HL-60/S4 (cell line): Measurements from ENCODE around the gene AFF2.

Experiments used
- in situ Hi-C: fragments of 300-500 bp; cut with MboI; formaldehyde crosslinking; loops from 2 replicates; pipeline ENCODE4 v1.14.3; 2022; ENCODE audit warnings: low sequenced_read_pairs

AFF2 gene

DNA sequence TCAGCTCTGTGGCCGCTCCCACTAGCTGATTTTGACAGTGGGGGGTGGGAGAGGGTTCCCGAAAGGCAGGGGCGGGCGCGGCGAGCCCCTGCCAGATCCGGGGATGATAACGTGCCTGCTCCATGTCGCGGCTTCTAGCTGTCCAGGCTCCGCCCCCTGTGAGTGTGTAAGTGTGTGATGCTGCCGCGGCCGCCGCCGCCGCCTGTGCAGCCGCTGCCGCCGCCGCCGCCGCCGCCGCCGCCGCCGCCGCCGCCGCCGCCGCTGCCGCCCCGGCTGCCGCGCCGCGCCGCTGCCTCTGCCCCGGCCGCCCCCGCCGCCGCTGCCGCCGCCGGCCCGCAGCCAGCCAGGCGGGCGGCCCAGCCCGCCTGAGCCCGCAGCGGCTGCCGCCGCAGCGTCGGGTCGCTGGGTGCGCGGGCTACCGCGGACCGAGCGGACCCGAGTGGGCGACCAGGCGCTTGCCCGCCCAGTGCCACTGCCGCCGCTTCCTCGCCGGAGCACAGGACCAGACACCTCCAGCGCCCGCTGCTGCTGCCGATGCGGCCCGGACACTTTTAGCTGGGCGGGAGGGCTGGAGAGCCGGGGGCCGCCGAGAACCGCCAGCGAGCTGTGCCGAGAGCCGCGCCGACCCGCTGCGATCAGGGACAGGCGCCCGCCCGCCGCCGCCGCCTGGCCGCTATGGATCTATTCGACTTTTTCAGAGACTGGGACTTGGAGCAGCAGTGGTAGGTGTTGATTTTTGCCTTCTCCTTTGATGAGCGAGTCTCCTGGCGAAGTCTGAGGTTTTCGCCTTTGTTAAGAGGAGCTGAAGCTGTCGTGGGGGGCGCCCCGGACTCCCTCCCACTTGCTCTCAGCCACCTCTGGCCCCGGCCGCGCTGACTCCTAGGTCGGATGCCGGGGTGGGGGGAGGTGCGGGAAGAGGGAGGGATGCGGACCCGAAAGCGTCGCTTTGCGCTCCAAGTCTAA lies at the start of gene AFF2:
Gene AFF2 (plus strand): TSS at position 195 of the 963 bp plus-strand sequence. CDS start 481 bp downstream, at position 676.
- in situ Hi-C loops = no loop called here

DNA sequence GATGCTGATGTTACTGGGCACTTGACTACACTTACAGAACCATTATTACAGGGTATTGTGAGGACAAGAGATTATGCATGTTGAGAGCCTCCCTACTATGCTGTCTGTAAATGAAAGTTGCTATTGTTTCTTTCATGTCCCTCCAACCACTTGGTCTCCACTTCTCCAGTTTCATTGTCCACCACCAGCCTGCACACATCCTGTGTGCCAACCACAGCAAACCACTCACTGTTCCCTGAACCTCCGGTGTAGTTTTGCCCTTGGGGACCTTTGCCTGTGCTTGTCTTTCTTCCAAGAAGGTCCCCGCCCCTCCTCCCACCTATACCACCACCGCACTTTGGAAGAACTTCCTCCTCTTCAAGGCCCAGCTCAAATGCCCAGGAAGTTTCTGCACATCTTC lies 43.1 kb upstream of the AFF2 start:
- in situ Hi-C loops = no loop called here

DNA sequence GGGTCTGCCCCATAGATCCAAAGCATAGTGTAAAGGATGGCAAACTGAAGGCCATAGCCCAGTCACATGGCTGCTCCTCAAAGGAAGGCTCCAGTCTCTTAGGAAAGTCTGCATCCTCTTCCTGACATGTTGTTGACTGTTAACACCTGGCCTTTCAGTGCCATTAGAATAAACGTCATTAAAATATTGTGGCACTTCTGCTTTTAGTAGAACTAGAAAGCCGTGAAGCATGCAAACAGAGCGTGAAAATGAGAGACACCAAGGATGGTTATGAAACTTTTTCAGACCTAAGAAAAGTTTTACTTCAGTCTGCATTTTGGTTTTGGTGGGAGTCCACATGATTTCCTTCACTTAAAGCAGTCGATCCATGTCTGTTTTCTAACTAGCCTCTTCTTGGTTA lies 41.1 kb upstream of the AFF2 start:
- in situ Hi-C loops = no loop called here

DNA sequence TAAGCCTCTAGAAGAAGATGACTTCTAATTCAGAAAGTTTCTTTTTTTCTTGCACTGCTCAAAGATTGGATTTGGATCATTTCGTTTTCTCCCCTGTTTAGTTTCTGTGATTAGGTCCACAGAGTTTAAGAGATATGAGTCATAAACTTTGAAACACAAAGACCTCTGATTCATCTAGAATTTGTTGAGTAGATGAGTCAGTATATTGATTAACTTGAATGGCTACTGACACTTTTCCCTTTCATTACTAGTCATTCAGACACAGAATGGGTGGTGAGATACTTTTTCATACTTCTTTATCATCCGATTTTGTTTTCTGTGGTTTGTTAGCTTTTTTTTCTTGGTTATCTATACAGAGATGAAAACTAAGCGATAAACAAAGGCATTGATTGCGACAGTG lies 34.1 kb upstream of the AFF2 start:
- in situ Hi-C loops = no loop called here

DNA sequence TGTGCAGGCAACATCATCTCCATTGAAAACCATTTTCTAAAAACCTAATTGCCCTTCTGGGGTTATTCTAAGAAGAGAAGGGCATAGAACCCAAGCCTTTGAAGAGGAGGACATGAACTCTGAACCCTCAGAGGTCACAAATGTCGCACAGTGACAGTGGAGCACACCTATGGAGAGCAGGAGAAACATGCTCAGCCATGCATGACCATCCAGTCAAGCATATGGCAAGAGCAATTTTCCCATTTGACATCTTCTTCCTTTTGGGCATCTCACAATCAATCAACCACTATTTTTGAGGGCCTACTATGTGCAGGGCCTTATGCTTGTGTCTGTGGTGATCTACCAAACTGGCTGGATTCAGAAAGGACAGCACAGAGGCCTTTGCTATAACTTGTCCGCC lies 30.1 kb upstream of the AFF2 start:
- in situ Hi-C loops = no loop called here

DNA sequence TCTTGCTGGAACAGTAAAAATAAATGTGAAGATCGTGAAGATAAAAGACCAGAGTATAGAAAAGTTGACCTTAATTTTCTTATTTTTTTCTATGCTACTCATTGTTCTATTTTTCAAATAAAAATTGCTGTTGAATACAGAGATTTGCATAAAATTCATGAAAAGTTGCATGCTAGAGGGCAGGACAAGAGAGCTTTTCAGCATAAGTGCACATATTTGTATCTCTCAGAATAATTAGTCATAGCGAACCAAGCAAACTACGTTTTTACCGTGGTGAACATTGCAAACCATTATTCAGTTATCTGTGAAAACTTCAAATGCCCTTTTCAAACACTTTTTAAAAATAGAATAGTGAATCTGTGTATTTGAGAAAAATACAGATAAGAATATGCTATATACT lies 26.4 kb upstream of the AFF2 start:
- in situ Hi-C loops = no loop called here

DNA sequence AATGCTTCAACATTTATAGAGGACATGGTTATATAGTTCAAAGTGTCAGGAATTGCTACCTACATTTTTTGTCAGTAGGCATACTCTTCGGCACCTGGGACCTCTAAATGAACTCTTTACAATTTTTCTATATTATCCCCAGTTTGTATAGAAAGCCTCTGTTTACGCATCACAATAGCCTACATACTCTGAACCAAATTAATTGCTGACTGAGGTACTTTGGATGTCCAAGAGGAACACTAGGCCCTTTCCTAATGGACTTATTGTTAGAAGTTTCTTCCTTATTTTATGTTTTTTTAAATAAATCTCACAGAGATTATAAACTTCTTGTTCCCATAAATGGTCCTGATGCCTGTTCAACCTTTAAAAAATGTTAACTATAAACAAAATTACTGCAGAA lies 8.4 kb upstream of the AFF2 start:
- in situ Hi-C loops = no loop called here

DNA sequence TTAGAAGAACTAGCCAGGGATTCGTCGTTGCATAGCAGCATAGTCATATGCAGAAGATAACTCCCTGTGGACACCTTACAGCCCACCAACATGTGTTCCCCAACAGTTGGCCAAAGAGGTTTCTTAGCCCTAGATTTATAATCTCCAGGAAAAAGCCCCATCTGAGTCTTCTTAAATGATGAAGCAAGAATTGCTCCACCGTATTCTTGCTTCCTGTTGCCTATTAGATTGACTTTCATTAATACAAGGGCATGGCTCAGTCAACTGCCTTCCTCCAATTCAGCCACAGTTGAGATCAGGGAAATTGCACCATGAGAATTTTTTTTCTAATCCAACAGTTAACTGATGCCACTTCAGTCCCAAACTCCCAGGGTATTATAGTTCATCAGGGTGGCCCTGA lies 5.2 kb upstream of the AFF2 start:
- in situ Hi-C loops = no loop called here

DNA sequence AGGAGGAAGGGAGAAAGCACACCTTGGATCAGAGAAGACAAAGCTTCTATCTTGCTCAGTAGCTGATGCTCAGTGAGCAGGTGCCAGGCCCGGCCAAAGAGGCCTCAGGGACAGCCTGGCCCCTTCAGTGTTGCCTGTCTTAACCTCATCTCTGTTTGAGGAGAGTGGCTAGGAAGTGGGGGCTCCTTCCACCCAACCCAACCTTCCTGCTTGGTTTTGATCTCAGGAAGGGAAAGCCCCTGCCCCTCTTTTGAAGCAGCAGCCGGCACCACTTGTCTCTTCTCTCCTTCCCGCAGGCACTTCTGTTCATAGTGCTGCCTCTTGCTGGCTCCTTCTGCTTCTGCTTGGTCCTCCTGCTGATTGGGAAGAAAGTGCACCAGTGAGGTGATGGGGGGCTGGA lies 2.4 kb upstream of the AFF2 start:
- in situ Hi-C loops = no loop called here

DNA sequence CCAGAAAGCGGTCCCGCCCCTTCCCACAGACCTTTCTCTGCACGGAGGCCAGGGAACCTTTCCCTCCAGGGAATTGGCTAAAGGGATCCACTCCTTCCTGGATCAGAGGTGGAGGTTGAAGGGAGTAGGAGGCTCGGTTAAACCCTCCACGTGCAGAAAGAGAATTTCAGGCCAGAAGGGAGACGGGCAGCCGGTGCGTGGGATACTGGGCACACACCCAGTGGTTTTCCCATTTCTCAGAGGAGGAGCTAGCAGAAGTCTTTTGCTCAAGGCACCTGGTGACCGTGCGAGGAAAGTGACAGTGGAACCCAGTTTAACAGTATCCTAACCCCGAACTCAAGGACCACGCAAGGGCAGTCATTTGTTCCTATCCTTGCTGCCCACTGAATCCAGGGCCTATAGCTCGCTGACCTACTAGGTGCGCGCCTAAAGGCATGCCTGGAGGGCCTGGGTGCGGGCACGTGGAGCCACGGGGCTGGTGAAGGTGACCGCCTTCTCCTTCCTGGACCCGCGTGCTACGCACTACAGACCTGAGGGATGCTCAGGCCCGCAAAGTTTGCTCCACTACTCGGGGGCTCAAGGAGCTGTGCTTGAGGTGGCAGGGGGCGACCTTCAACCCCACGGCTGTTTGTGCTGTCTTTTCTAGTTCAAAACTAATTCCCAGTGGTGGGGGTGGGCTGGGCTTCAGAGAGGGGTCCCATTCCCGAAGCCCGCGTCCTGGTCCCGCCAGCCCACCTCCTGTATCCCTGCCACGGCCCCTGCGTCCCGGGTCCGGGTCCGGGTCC lies 587 bp upstream of the AFF2 start:
- in situ Hi-C loops = no loop called here

DNA sequence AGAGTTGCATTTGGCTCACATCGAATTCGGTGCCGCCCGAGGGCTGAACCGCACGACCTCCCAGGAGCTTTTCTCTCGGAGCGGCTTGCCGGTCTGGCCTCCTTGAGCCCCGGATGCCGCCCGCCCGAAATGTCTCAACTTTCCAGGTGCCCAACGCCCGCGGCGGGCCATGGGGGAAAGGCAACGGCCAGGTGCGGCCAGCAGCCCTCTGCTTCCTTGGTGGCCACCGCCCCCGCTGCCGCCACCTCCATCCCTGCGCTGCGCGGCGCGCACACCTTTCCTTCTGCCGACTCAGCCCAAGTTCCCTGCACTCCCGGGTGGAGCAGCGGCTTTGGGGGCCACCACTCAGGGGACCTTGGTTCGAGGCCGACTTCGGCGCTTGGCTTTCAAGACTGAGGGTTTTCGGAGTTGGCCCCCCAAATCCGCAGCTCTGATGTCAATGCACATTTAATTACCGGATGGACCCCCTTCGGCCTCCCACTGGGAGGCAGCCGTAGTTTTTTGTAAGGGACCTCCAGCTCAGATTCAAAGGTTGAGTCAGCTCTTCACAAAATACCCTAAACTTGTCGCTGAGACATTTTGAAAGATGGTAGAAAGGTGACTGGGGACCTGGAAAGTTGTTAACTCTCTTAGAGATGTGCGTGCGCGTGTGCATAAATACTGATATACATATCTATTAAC lies 1.1 kb downstream of the AFF2 start:
- in situ Hi-C loops = no loop called here

DNA sequence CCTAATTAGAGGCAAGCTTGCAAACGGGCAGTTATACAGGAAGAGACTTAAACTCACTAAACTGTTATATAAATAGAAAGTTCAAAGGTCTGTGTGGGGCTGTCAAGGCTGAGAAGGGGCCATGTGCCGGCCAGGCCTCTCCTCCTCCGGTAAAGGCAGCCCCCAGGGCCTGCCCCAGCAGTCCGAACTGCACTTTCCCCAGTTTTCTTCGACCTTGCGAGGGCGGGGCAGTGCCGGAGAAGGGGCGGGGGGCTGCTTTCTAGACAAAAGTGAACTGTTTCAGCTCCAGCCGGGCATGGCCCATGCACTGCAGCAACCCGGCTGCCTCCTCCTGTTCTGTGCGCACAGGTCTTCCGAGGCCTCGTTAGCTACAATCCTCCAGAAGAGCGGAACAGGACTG lies 4.1 kb downstream of the AFF2 start:
- in situ Hi-C loops = no loop called here

DNA sequence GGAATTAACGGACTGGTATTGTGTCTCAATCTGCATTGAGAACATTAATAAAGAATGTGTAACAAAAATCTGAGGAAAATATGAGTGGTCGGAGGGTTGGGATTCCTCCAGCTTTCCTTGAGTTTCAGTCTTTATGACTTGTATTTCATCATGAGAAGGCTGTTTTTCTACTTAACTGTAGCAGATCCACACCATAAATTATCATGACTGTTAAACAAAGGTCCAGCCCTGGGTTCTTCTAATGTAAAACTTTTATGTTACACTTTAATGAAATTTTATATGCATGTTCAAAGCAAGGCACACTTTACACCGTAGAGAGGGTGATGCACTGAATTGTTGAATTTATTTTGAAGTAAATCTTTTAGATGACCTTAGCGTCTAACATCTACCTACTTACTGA lies 7.0 kb downstream of the AFF2 start:
- in situ Hi-C loops = no loop called here

DNA sequence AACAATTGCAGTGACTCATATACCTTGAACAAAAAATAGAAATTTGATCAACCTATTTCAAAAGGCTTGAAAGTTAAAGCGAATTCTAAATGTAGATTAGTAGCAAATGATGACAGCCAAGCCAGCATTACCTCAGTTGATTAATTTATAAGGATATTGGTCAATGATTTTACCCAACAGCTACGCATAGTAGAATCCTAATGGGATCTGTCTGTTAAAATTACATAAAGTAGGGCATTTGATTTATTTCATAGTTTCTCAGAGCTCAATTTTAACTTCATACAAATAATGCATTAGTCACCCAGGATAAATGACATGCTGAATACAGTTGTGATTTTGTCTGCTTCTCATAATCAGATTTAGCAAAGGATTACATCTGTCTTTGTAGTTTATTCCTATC lies 12.0 kb downstream of the AFF2 start:
- in situ Hi-C loops = no loop called here

DNA sequence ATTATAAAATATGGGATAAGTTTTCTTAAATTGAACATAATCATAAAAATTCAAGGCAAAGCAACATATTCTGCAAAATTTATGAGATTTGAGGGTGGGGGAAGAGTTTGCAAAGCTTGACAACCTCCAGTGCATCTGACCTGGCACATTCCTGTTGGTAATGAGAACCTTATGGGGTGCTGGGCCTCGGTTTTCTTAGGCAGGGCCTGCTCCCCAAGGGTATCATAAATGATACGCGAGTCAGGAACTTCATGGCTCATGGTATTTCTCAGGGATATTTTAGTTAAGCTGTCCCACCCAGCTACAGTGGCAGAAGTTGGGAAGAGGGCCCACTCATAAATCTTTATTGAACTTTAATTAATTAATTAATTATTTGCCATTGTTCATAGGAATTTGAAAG lies 13.2 kb downstream of the AFF2 start:
- in situ Hi-C loops = no loop called here

DNA sequence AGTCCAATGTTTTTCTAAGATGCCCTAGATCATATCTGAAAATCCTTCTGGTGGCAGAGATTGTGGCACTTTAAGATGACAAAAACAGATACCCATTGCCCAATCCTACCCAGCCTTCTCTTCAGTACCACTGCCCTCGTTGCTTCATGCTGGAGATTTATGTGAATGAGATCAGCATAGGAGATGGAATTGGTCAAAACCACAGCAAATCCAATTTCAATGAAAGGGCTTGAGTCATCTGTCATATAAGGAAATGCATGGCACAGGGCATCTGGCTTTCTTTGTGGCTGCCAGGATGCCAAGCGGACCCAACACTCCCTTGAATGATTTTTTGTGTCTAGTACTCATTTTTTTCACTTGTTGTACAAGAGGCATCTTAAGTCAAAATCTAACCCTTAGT lies 16.8 kb downstream of the AFF2 start:
- in situ Hi-C loops = no loop called here

DNA sequence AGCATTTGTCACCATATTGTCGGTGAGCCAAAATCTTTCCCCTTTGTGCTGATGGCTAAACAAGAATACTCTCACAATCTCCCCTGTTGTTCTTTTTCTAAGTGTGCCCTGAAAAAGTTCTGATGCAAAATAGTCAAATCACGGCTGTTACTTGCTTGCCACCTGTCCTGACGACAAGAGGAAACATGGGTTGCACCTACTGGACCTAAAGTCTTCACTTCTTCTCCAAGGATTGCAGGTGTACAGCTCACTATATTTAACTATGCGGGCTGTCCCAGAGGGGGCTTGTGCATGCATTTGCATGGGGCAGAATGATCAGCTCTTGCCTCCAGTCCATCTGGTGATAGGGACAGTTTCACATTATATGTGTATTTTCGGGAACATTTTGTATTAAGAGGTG lies 21.6 kb downstream of the AFF2 start:
- in situ Hi-C loops = no loop called here

DNA sequence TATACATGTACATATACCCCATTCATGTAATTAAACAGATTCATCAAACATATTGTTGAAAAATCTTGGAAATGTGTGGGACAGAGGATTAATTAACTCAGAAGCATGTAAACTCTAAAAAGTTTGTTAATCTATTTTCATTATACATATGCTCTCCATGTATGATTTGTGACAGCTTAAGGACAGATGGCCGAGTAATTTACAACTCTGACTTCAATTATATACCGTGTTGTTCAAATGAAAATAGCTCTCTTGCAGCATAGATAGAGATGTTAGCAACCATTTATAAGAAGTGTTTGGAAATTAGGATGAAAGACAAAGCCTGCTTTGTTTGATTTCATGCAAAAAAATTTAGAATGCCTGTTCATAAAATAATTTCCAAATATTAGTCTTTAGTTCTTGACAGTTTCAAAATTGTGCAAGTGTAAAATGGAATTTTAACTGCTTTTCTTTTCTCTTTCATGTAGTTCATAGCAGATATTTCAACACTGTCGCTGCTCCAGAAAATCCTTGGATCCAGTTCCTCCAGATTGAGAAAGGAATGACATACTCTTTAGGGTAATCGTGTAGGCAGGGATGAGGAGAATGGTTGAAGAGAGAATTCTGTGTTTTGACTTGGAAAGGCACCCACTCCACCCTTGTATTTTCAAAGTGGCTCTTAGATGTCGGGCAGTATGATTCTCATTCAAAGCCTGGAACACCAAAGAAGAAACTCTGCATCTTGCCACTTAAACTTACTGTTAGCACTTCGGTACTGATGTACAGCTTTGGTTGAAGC lies 23.1 kb downstream of the AFF2 start:
- in situ Hi-C loops = no loop called here

DNA sequence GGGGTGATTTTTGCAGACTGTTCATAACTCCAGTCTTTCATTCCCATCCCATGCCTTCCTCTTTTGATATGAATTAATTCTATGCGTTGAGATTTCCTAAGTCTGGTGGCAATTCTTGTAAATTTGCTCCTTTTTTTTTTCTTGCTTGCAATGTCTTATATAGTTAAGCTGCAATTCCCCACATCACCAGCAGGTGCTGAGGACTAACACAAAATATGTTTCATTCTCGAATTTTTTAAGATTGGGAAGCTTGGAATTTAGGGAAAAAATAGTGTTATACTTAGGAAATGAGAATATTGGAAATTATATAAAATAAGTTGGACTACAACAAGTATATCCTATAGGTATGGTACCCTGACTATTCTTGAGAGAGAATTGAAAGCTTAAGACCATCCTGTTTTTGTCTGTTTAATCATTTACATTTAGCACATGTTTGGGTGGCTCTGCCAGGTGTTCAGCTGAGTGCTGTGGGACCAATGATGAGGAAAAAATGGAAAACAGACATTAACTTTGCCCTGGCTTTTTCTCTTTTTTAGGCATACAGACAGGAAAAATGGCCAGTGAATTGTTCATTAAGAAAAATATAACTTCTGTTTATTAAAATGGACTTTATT lies 30.2 kb downstream of the AFF2 start:
- in situ Hi-C loops = no loop called here

DNA sequence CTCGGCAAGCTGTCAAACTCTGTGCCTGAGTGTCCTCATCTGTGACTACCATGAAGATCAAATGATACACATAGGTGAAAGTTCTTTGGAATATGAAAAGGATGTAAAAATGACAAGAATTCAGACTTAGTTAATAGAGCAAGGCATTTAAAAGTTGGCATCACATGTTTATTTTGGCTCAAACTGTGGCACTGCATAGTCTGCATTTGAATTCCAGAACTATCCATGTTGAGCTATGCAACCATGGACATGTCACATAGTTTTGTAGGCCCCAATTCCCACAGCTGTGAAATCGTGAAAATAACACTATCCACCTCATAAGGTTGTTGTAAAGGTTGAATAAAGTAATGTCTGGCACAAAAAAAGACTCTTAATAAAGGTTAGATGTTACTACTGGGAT lies 33.9 kb downstream of the AFF2 start:
- in situ Hi-C loops = no loop called here
